ENCODE results near the gene MAML1.

MAML1 gene

DNA sequence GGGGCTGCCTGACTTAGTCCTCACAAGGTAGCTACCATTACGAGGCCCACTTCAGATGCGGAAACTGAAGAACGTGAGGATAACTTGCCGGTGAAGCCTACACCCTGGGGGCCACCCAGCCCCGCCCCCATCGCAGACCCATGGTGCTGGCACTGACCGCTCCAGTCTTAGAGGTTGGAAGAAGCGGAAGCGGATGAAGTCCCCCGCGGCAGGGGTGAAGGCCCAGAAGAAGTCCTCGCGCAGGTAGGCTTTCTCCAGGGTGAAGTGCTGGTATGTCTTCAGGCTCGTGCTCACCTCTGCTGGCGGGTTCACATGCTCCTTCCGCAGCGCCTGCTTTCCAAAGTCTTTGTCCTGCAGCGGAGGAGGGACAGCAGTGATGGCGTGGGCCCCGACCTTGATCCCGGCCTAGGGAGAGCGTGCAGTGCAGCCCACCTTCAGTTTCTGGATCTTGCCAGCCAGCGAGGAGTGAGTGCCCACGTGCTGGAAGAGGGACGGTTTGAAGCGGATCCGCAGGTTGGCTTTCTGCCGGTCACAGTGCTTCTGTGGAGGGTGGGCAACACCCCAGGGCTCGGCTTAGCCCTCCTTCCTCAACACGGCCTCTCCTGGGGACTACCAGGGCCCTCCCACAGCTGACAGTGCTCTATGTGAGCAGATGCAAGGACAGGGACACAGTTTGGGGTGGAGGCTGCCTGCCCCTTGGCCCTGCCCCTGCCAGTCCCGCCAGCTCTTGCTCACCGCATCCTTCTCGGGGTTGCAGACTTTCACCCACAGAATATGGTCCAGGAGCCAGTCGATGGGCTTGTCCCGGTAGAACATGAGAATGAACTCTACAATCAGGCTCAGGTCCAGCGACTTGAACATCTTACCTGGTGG is 66.4 kb downstream of the MAML1 start:
- TF ChIP-seq, protein P1, sequence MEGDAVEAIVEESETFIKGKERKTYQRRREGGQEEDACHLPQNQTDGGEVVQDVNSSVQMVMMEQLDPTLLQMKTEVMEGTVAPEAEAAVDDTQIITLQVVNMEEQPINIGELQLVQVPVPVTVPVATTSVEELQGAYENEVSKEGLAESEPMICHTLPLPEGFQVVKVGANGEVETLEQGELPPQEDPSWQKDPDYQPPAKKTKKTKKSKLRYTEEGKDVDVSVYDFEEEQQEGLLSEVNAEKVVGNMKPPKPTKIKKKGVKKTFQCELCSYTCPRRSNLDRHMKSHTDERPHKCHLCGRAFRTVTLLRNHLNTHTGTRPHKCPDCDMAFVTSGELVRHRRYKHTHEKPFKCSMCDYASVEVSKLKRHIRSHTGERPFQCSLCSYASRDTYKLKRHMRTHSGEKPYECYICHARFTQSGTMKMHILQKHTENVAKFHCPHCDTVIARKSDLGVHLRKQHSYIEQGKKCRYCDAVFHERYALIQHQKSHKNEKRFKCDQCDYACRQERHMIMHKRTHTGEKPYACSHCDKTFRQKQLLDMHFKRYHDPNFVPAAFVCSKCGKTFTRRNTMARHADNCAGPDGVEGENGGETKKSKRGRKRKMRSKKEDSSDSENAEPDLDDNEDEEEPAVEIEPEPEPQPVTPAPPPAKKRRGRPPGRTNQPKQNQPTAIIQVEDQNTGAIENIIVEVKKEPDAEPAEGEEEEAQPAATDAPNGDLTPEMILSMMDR (conservative IDR thresholded peaks at IDR 0.05; ENCODE audit: low read length) = no peak
- no peak overlapping the region for H3K4me3 ChIP-seq (ENCODE audit: low read length)
- no peak for DNase-seq (ENCODE audit: low read depth)

DNA sequence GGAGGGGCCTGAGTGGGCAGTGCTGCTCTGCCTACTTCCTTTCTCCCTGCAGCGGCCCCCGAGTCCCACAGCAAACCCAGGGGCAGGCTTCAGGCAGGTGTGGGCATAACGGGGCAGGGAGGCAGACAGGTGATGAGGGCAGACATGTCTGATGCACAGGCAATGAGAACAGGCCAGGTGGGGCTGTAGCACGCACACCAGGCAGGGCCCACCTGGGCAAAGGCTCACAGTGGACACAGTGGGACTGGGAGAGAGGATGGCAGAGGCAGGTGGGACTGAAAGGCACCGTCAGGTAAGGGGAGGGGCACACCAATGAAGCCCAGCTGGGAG is 67.0 kb downstream of the MAML1 start:
- DNase-seq (ENCODE audit: low read depth) = no peak
- no peak overlapping the region for H3K4me3 ChIP-seq (ENCODE audit: low read length)
- TF ChIP-seq, protein P1 (conservative IDR thresholded peaks at IDR 0.05; ENCODE audit: low read length) = no peak

DNA sequence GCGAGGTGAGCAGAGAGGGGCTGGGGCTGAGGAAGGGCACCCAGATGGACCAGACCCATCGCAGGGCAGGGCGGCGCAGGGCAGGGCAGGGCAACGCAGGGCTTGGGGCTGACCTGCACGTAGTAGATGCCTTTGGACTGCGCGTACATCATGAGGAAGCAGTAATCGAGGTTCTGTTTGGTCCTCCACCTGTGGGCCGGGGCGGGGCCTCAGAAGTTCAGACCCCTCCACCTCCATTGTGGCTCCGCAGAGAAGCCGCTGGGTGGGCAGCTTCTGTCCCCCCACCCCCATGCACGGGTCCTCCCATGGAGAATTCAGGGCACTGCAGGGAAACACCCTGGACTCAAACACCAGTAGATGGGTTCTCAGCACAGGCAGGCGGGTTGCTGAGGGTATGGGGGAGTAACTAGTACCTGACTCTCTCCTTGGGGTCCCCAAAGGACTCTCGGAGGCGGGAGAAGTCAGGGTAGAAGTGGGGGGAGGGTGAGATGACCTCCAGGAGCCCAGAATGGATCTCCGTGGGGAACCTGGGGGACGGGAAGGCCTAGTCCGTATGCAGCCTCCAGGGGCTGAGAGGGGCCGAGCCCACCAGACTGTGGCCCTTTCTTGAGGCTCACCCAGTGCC is 67.6 kb downstream of the MAML1 start:
- no peak overlapping the region for H3K4me3 ChIP-seq (ENCODE audit: low read length)
- TF ChIP-seq, protein P1 (conservative IDR thresholded peaks at IDR 0.05; ENCODE audit: low read length) = no peak
- DNase-seq (ENCODE audit: low read depth) = no peak

DNA sequence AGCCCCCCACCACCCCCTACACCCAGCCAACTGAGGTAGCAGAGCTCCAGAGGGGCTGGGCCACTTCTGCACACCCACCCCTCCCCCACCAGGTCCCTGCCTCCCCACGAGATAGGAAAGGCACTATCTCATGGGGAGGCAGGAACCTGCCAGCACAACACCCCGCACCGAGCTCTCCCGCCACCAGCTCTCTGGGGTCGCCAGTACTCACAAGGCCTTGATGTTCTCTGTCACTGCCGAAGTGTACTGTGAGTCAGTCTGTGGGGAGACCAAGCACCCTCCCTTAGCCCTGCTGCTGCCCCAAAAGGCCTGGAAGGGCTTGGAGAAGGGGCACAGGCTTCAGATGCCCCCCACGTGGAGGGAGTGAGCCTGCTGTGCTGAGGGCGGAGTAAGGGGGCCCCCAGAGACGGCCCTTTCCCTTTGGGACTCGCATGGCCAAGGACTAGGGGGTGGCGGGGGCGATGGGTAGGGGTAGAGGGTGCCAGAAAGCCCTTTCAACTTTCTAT is 68.1 kb downstream of the MAML1 start:
- TF ChIP-seq, protein P1 (conservative IDR thresholded peaks at IDR 0.05; ENCODE audit: low read length) = no peak
- H3K4me3 ChIP-seq (ENCODE audit: low read length) = no peak overlapping the region
- no peak for DNase-seq (ENCODE audit: low read depth)

DNA sequence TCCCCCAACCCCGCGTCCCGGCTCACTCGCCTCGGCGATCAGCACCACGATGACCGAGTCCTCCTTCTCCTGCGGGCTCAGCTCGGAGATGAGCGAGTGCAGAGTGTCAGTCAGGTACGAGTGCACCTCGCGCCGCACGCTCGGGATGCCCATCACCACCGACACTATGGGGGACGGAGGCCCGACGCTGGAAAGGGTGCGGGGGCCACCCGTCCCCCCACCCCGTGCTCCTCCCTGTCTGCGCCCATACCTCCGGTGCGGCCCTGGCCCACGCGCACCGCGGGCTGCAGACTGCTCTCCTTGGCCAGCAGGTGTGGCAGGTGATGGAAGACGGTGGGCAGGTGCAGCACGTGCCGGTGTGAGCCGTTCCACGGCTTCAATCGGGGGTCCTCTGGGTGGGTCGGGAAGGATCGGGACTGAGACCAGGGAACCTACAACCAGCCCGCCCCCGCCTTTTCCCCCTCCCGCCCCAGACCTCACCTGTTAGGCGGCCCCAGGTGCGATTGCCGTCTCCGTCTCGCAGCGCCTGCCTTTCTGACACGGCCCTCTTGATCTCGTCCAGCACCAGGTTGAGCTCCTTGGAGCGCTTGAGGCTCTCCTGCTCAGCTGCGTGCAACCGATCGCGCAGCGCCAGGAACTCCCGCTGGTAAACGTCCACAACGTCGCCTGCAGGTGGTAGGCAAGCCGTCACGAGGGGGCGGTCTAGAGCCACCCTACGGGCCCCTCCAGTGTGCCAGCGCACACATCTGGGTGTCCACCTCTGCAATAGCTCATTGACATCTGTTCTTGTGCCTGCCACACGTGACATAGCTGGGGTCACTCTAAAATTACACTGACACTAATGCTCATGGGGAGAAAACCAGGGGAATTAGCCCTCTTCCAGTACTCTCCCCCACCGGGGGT is 68.9 kb downstream of the MAML1 start:
- H3K4me3 ChIP-seq (ENCODE audit: low read length) = no peak overlapping the region
- DNase-seq (ENCODE audit: low read depth) = peak; percentile 44
- TF ChIP-seq, protein P1 (conservative IDR thresholded peaks at IDR 0.05; ENCODE audit: low read length) = peak; percentile 56

DNA sequence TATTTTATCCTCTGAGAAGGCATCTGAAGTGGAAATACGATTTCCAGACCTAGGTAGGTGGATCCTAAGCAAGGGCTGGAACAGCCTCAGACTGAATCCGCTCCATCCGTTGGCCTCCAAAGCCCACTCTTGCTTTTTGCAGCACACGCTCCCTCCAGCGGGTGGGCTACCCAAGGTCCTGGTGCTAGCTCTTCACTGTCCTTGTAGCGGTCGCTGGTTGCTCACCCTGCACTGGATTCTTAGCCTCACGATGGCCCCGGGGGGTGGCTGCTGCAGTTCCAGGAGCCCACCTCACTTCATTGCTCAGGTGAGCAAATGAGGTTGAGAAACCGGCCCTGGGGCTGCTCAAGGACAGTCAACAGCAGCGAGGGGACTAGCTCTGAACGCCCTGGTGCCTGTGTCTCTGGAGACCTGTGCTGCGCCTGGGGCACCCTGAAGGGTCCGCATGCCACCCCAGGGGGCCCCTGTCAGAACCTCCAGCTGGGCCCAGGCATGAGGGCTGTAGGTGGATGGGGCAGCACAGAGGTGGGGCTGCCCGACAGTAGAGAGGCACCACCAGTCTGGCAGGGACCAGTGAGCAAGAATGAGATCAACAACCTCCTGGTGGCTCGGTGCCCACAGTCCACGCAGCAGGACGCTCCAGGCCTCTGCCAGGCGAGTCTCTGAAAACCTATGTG is 69.7 kb downstream of the MAML1 start:
- no peak for DNase-seq (ENCODE audit: low read depth)
- TF ChIP-seq, protein P1 (conservative IDR thresholded peaks at IDR 0.05; ENCODE audit: low read length) = no peak
- no peak overlapping the region for H3K4me3 ChIP-seq (ENCODE audit: low read length)
